GM23338 (cell line): ENCODE results near the gene DNAJB13. TPM values are rescaled to one million over a fixed set of nuclear protein-coding genes. Genes with fewer than 3 reads are reported as not detected.

Experiments
- ATAC-seq: fragments of 200-7000 bp; cut with Tn5 transposase; 3 replicates; pipeline ENCODE4 v1.9.1; 2020
- DNase-seq: peaks from one replicate; pipeline ENCODE4 v3.0.0-alpha.2; 2015; ENCODE audit warnings: low spot score
- H2AFZ ChIP-seq: fragments of 200-600 bp; sonication (generic); 2 replicates; pipeline ENCODE4 v1.8.0; 2016; ENCODE audit warnings: antibody characterized with exemption, mild to moderate bottlenecking, moderate library complexity
- H3F3A ChIP-seq: fragments of 200-600 bp; sonication (generic); replicated peaks from 2 replicates; pipeline ENCODE4 v1.8.0; 2017; ENCODE audit warnings: antibody characterized with exemption, mixed run types, low read depth
- H3K27ac ChIP-seq: fragments of 200-600 bp; sonication (generic); 2 replicates; pipeline ENCODE4 v1.6.1; 2016; ENCODE audit warnings: low read depth
- H3K27me3 ChIP-seq: fragments of 200-600 bp; sonication (generic); 2 replicates; pipeline ENCODE4 v1.8.0; 2016; ENCODE audit warnings: mild to moderate bottlenecking, mixed run types, moderate library complexity; ENCODE audit not compliant: insufficient read depth
- H3K36me3 ChIP-seq: fragments of 200-600 bp; sonication (generic); 2 replicates; pipeline ENCODE4 v1.8.0; 2016; ENCODE audit warnings: mild to moderate bottlenecking; ENCODE audit not compliant: insufficient read depth
- H3K4me1 ChIP-seq: fragments of 200-600 bp; sonication (generic); 2 replicates; pipeline ENCODE4 v1.8.0; 2016; ENCODE audit warnings: mild to moderate bottlenecking, moderate library complexity; ENCODE audit not compliant: insufficient read depth
- H3K4me2 ChIP-seq: fragments of 200-600 bp; sonication (generic); 2 replicates; pipeline ENCODE4 v1.7.1; 2017; ENCODE audit warnings: mixed run types
- H3K4me3 ChIP-seq: fragments of 200-600 bp; sonication (generic); 2 replicates; pipeline ENCODE4 v1.6.1; 2016; ENCODE audit warnings: mixed run types
- H3K79me2 ChIP-seq: fragments of 200-600 bp; sonication (generic); replicated peaks from 2 replicates; pipeline ENCODE4 v1.8.0; 2017; ENCODE audit warnings: mild to moderate bottlenecking; ENCODE audit not compliant: insufficient read depth
- H3K9me2 ChIP-seq: fragments of 200-600 bp; sonication (generic); 2 replicates; pipeline ENCODE4 v1.8.0; 2017; ENCODE audit not compliant: insufficient read depth
- H4K20me1 ChIP-seq: fragments of 200-600 bp; sonication (generic); replicated peaks from 2 replicates; pipeline ENCODE4 v1.8.0; 2017; ENCODE audit warnings: mild to moderate bottlenecking; ENCODE audit not compliant: insufficient read depth
- H3K27ac Mint-ChIP-seq: 2 replicates; pipeline ENCODE4 v1.8.0; 2020; ENCODE audit warnings: inconsistent platforms, mild to moderate bottlenecking, moderate library complexity, mixed read lengths
- H3K27me3 Mint-ChIP-seq: 3 replicates; pipeline ENCODE4 v1.8.0; 2022; ENCODE audit warnings: low read depth, mild to moderate bottlenecking, moderate library complexity, mixed read lengths, inconsistent platforms; ENCODE audit not compliant: insufficient read depth, poor library complexity
- H3K36me3 Mint-ChIP-seq: 3 replicates; pipeline ENCODE4 v1.8.0; 2021; ENCODE audit warnings: low read depth, mild to moderate bottlenecking, inconsistent platforms, moderate library complexity, mixed read lengths
- H3K4me1 Mint-ChIP-seq: 3 replicates; pipeline ENCODE4 v1.8.0; 2020; ENCODE audit warnings: mild to moderate bottlenecking, inconsistent platforms, mixed read lengths
- H3K4me3 Mint-ChIP-seq: 3 replicates; pipeline ENCODE4 v1.8.0; 2021; ENCODE audit warnings: moderate library complexity, mild to moderate bottlenecking, inconsistent platforms, mixed read lengths
- H3K9me3 Mint-ChIP-seq: 3 replicates; pipeline ENCODE4 v1.8.0; 2020; ENCODE audit warnings: moderate library complexity, mild to moderate bottlenecking, inconsistent platforms, mixed read lengths
- CREB1 ChIP-seq: fragments of 250-450 bp; sonication (Bioruptor Pico); IDR thresholded peaks from 2 replicates; pipeline ENCODE4 v1.5.0; 2020; ENCODE audit warnings: low read depth, mild to moderate bottlenecking, moderate library complexity
- EZH2 ChIP-seq: fragments of 200-600 bp; sonication (generic); IDR thresholded peaks from one replicate; pipeline ENCODE4 v1.8.0; 2017; ENCODE audit warnings: antibody characterized with exemption, mild to moderate bottlenecking, low read depth; ENCODE audit not compliant: unreplicated experiment
- EZH2phosphoT487 ChIP-seq: fragments of 200-600 bp; sonication (generic); IDR thresholded peaks from one replicate; pipeline ENCODE4 v1.8.1; 2018; ENCODE audit warnings: antibody characterized with exemption; ENCODE audit not compliant: unreplicated experiment
- JUNB ChIP-seq: IDR thresholded peaks from one replicate; pipeline ENCODE4 v1.6.1; 2016; ENCODE audit warnings: antibody characterized with exemption; ENCODE audit not compliant: unreplicated experiment
- NANOG ChIP-seq: IDR thresholded peaks from 2 replicates; pipeline ENCODE4 v1.6.1; 2016; ENCODE audit warnings: antibody characterized with exemption, borderline replicate concordance
- POLR2AphosphoS5 ChIP-seq: IDR thresholded peaks from 2 replicates; pipeline ENCODE4 v1.6.1; 2016; ENCODE audit warnings: antibody characterized with exemption, low read depth
- STAT1 ChIP-seq: IDR thresholded peaks from one replicate; pipeline ENCODE4 v1.6.1; 2016; ENCODE audit warnings: antibody characterized with exemption; ENCODE audit not compliant: unreplicated experiment
- ZNF114 ChIP-seq: fragments of 250-450 bp; sonication (Bioruptor Pico); IDR thresholded peaks from 2 replicates; pipeline ENCODE4 v1.5.0; 2020; ENCODE audit warnings: mild to moderate bottlenecking, moderate library complexity
- ZNF331 ChIP-seq: fragments of 250-450 bp; sonication (Bioruptor Pico); IDR thresholded peaks from 2 replicates; pipeline ENCODE4 v1.5.0; 2020; ENCODE audit warnings: low read depth, mild to moderate bottlenecking, moderate library complexity
- polyA plus RNA-seq: library from polyadenylated mRNA; unstranded; fragments of >200 nt; fragmentation: Nextera tagmentation; extraction: Ambion mirVana; gene quantifications from 2 replicates; pipeline ENCODE4 v1.2.1, GENCODE V29; 2016
- total RNA-seq: library from RNA; depleted of rRNA; stranded (reverse); fragments of >200 nt; shearing (Covaris generic); gene quantifications from 2 replicates; pipeline ENCODE4 v1.2.3, GENCODE V29; 2014
- TF ChIP-seq, protein P1 (sequence below): IDR thresholded peaks from one replicate; pipeline ENCODE4 v1.6.1; 2018; ENCODE audit warnings: antibody characterized with exemption; ENCODE audit not compliant: unreplicated experiment
- TF ChIP-seq, protein P2 (sequence below): IDR thresholded peaks from 2 replicates; pipeline ENCODE4 v1.6.1; 2016; ENCODE audit warnings: antibody characterized with exemption
- TF ChIP-seq, protein P3 (sequence below): fragments of 250-450 bp; sonication (Bioruptor Pico); IDR thresholded peaks from 2 replicates; pipeline ENCODE4 v1.5.0; 2020; ENCODE audit warnings: mild to moderate bottlenecking, moderate library complexity
- TF ChIP-seq, protein P4 (sequence below), 2 experiments: fragments of 200-600 bp in 1 of 2; sonication (generic) in 1 of 2; conservative IDR thresholded peaks; 2 replicates each; pipeline versions ENCODE4 v1.5.1 to v1.6.1; 2016 to 2017; ENCODE audit warnings: antibody characterized with exemption in 2 of 2, low read depth in 2 of 2, mild to moderate bottlenecking in 2 of 2, moderate library complexity in 1 of 2

The DNAJB13 gene
- total and polyA plus RNA-seq, 2 experiments from 2014 or later: 0.14 to 0.32 TPM

DNA sequence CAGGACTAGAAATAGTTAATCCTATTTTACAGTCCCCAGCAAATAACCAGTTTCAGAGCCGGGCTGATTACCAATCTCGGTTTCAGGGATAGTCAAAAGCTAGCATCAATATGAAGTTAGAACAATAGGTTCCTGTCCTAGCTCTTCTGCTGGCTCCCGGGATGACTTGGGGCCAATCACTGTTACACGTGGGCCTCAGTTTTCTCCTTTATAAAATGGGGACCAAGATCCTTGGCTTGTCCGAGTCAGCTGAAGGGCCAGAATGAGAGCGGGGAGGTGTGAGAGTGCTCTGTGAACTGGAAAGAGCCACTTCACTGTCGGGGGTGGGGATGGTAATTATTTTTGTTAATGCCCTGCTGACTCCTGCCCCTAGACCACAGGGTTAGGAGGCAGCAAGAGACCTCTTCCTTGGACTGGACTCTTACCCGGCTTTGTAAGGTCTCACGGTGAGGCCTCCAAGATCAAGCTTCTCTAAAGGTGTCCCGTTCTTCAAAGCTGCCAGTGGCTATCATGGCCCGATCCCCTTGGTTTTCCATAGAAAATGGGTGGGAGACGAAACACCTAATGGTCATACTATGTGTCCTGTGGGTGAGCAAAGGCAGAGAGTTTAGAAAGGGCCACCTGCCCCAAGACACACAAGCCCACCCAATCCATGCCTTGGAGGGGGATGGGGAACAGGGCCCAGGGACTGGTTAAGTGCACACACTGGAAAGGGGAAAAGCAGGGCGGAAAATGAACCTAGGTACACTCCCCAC is 30.4 kb downstream of the DNAJB13 start:
- Histone ChIP-seq H3K27ac (no peak overlapping the region), H3K4me2 (peak overlapping the region; percentile 100), H2AFZ (no peak overlapping the region), H3K36me3 (peaks cover 23% of the 10 kb centered on the region), H3K4me3 (peak overlapping the region; percentile 98), H3K4me1 (peaks cover 32% of the 10 kb centered on the region), H4K20me1 (peaks cover 13% of the 10 kb centered on the region), H3F3A (peaks cover 5% of the 10 kb centered on the region; the same call in 1 of the 2 replicates), H3K79me2 (peaks cover 14% of the 10 kb centered on the region), H3K9me2 (no peaks in the 10 kb centered on the region), H3K27me3 (no peaks in the 10 kb centered on the region)
- Mint-ChIP-seq H3K9me3 (no peaks in the 10 kb centered on the region; the same call in 1 of the 3 replicates), H3K4me3 (peak overlapping the region; percentile 94), H3K27ac (no peak overlapping the region), H3K4me1 (peaks cover 33% of the 10 kb centered on the region), H3K27me3 (peaks cover 20% of the 10 kb centered on the region), H3K36me3 (peaks cover 57% of the 10 kb centered on the region)
- ATAC-seq (no peak), DNase-seq (no peak)
- TF ChIP-seq CREB1 (CRISPR knock-in tag) (no peak), JUNB (no peak), ZNF331 (CRISPR knock-in tag) (no peak), ZNF114 (no peak), POLR2AphosphoS5 (no peak), NANOG (no peak), STAT1 (no peak), EZH2phosphoT487 (no peak), EZH2 (no peak)
- TF ChIP-seq, protein P1, sequence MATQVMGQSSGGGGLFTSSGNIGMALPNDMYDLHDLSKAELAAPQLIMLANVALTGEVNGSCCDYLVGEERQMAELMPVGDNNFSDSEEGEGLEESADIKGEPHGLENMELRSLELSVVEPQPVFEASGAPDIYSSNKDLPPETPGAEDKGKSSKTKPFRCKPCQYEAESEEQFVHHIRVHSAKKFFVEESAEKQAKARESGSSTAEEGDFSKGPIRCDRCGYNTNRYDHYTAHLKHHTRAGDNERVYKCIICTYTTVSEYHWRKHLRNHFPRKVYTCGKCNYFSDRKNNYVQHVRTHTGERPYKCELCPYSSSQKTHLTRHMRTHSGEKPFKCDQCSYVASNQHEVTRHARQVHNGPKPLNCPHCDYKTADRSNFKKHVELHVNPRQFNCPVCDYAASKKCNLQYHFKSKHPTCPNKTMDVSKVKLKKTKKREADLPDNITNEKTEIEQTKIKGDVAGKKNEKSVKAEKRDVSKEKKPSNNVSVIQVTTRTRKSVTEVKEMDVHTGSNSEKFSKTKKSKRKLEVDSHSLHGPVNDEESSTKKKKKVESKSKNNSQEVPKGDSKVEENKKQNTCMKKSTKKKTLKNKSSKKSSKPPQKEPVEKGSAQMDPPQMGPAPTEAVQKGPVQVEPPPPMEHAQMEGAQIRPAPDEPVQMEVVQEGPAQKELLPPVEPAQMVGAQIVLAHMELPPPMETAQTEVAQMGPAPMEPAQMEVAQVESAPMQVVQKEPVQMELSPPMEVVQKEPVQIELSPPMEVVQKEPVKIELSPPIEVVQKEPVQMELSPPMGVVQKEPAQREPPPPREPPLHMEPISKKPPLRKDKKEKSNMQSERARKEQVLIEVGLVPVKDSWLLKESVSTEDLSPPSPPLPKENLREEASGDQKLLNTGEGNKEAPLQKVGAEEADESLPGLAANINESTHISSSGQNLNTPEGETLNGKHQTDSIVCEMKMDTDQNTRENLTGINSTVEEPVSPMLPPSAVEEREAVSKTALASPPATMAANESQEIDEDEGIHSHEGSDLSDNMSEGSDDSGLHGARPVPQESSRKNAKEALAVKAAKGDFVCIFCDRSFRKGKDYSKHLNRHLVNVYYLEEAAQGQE: no peak
- TF ChIP-seq, protein P2, sequence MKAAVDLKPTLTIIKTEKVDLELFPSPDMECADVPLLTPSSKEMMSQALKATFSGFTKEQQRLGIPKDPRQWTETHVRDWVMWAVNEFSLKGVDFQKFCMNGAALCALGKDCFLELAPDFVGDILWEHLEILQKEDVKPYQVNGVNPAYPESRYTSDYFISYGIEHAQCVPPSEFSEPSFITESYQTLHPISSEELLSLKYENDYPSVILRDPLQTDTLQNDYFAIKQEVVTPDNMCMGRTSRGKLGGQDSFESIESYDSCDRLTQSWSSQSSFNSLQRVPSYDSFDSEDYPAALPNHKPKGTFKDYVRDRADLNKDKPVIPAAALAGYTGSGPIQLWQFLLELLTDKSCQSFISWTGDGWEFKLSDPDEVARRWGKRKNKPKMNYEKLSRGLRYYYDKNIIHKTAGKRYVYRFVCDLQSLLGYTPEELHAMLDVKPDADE: no peak
- TF ChIP-seq, protein P3, sequence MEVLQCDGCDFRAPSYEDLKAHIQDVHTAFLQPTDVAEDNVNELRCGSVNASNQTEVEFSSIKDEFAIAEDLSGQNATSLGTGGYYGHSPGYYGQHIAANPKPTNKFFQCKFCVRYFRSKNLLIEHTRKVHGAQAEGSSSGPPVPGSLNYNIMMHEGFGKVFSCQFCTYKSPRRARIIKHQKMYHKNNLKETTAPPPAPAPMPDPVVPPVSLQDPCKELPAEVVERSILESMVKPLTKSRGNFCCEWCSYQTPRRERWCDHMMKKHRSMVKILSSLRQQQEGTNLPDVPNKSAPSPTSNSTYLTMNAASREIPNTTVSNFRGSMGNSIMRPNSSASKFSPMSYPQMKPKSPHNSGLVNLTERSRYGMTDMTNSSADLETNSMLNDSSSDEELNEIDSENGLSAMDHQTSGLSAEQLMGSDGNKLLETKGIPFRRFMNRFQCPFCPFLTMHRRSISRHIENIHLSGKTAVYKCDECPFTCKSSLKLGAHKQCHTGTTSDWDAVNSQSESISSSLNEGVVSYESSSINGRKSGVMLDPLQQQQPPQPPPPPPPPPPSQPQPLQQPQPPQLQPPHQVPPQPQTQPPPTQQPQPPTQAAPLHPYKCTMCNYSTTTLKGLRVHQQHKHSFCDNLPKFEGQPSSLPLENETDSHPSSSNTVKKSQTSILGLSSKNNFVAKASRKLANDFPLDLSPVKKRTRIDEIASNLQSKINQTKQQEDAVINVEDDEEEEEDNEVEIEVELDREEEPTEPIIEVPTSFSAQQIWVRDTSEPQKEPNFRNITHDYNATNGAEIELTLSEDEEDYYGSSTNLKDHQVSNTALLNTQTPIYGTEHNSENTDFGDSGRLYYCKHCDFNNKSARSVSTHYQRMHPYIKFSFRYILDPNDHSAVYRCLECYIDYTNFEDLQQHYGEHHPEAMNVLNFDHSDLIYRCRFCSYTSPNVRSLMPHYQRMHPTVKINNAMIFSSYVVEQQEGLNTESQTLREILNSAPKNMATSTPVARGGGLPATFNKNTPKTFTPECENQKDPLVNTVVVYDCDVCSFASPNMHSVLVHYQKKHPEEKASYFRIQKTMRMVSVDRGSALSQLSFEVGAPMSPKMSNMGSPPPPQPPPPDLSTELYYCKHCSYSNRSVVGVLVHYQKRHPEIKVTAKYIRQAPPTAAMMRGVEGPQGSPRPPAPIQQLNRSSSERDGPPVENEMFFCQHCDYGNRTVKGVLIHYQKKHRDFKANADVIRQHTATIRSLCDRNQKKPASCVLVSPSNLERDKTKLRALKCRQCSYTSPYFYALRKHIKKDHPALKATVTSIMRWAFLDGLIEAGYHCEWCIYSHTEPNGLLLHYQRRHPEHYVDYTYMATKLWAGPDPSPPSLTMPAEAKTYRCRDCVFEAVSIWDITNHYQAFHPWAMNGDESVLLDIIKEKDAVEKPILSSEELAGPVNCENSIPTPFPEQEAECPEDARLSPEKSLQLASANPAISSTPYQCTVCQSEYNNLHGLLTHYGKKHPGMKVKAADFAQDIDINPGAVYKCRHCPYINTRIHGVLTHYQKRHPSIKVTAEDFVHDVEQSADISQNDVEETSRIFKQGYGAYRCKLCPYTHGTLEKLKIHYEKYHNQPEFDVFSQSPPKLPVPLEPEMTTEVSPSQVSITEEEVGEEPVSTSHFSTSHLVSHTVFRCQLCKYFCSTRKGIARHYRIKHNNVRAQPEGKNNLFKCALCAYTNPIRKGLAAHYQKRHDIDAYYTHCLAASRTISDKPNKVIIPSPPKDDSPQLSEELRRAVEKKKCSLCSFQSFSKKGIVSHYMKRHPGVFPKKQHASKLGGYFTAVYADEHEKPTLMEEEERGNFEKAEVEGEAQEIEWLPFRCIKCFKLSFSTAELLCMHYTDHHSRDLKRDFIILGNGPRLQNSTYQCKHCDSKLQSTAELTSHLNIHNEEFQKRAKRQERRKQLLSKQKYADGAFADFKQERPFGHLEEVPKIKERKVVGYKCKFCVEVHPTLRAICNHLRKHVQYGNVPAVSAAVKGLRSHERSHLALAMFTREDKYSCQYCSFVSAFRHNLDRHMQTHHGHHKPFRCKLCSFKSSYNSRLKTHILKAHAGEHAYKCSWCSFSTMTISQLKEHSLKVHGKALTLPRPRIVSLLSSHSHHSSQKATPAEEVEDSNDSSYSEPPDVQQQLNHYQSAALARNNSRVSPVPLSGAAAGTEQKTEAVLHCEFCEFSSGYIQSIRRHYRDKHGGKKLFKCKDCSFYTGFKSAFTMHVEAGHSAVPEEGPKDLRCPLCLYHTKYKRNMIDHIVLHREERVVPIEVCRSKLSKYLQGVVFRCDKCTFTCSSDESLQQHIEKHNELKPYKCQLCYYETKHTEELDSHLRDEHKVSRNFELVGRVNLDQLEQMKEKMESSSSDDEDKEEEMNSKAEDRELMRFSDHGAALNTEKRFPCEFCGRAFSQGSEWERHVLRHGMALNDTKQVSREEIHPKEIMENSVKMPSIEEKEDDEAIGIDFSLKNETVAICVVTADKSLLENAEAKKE: no peak
- TF ChIP-seq, protein P4, sequence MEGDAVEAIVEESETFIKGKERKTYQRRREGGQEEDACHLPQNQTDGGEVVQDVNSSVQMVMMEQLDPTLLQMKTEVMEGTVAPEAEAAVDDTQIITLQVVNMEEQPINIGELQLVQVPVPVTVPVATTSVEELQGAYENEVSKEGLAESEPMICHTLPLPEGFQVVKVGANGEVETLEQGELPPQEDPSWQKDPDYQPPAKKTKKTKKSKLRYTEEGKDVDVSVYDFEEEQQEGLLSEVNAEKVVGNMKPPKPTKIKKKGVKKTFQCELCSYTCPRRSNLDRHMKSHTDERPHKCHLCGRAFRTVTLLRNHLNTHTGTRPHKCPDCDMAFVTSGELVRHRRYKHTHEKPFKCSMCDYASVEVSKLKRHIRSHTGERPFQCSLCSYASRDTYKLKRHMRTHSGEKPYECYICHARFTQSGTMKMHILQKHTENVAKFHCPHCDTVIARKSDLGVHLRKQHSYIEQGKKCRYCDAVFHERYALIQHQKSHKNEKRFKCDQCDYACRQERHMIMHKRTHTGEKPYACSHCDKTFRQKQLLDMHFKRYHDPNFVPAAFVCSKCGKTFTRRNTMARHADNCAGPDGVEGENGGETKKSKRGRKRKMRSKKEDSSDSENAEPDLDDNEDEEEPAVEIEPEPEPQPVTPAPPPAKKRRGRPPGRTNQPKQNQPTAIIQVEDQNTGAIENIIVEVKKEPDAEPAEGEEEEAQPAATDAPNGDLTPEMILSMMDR (conservative IDR thresholded peaks at IDR 0.05; ENCODE audit: low read depth in 2 of 2): no peak
